Measurements from ENCODE around the gene LY6G5B. TPM values are rescaled to one million over a fixed set of nuclear protein-coding genes. Genes with fewer than 3 reads are reported as not detected.

The LY6G5B gene
- total RNA-seq, 2 experiments from 2014 or later = 12.3 to 28.7 TPM

- TF ChIP-seq EZH2phosphoT487 (IDR thresholded peaks at IDR 0.05; ENCODE audit: borderline replicate concordance, low read depth, low read length) (no peak), CTCF (conservative IDR thresholded peaks at IDR 0.05; ENCODE audit: low read length) (no peak)
- Histone ChIP-seq H3K9me3 (ENCODE audit: low read length) (no peaks in the 10 kb centered on the region), H2AFZ (ENCODE audit: low read length) (no peak overlapping the region), H3K36me3 (ENCODE audit: insufficient read depth, low read length) (peaks cover 24% of the 10 kb centered on the region), H3K79me2 (ENCODE audit: insufficient read depth, low read depth, low read length) (peaks cover 23% of the 10 kb centered on the region), H3K9me2 (ENCODE audit: insufficient read depth, low read length) (no peaks in the 10 kb centered on the region), H4K20me1 (ENCODE audit: insufficient read depth, low read length) (no peaks in the 10 kb centered on the region), H3K4me3 (ENCODE audit: low read depth, low read length, poor library complexity, severe bottlenecking) (no peak overlapping the region), H3K27ac (ENCODE audit: low read depth, low read length, poor library complexity, severe bottlenecking) (no peak overlapping the region), H3K4me2 (ENCODE audit: low read length) (peak overlapping the region; percentile 97; the same call in 1 of the 2 replicates), H3K4me1 (ENCODE audit: insufficient read depth, low read length, poor library complexity, severe bottlenecking) (peaks cover 53% of the 10 kb centered on the region)
- intact Hi-C loops (cut with micrococcal nuclease; ENCODE audit: unreplicated experiment) = no loop called here
- ChIA-PET POLR2A (interaction anchor here (0.6 kb wide), 2 partner anchors 75 to 1191 kb away, joined by 3 to 4 read pairs; no protein-coding TSS in a partner anchor), CTCF (ENCODE audit: unreplicated experiment) (no interaction called here)
- no TSS peak for BruUV-seq (replicated peaks)
- DNase-seq (ENCODE audit: low spot score) = no peak
Observed at GRCh38 chr6:31658158-31658688, 11.6 kb upstream of the LY6G5B start.

GRCh38 chr6:31658983-31659648, 10.7 kb upstream of the LY6G5B start:
- DNase-seq (ENCODE audit: low spot score) = no peak
- ChIA-PET CTCF (ENCODE audit: unreplicated experiment) (no interaction called here), POLR2A (no interaction called here)
- H3K27ac ChIP-seq (ENCODE audit: low read depth, low read length, poor library complexity, severe bottlenecking) = no peak overlapping the region
- intact Hi-C loops (cut with micrococcal nuclease; ENCODE audit: unreplicated experiment) = no loop called here
- peaks cover 33% of the 10 kb centered on the region for H3K36me3 ChIP-seq (ENCODE audit: insufficient read depth, low read length)
- H3K4me1 ChIP-seq (ENCODE audit: insufficient read depth, low read length, poor library complexity, severe bottlenecking) = peaks cover 55% of the 10 kb centered on the region
- no peaks in the 10 kb centered on the region for H3K9me2 ChIP-seq (ENCODE audit: insufficient read depth, low read length)
- no peaks in the 10 kb centered on the region for H4K20me1 ChIP-seq (ENCODE audit: insufficient read depth, low read length)
- H3K4me3 ChIP-seq (ENCODE audit: low read depth, low read length, poor library complexity, severe bottlenecking) = peak overlapping the region; percentile 75
- no peaks in the 10 kb centered on the region for H3K9me3 ChIP-seq (ENCODE audit: low read length)
- no TSS peak for BruUV-seq (replicated peaks)
- no peak overlapping the region for H2AFZ ChIP-seq (ENCODE audit: low read length)
- TF ChIP-seq CTCF (conservative IDR thresholded peaks at IDR 0.05; ENCODE audit: low read length) (no peak), EZH2phosphoT487 (IDR thresholded peaks at IDR 0.05; ENCODE audit: borderline replicate concordance, low read depth, low read length) (no peak)
- peak overlapping the region; percentile 97 for H3K4me2 ChIP-seq (ENCODE audit: low read length)
- H3K79me2 ChIP-seq (ENCODE audit: insufficient read depth, low read depth, low read length) = peaks cover 26% of the 10 kb centered on the region
